ENCODE results near the gene CCDC150.

DNA sequence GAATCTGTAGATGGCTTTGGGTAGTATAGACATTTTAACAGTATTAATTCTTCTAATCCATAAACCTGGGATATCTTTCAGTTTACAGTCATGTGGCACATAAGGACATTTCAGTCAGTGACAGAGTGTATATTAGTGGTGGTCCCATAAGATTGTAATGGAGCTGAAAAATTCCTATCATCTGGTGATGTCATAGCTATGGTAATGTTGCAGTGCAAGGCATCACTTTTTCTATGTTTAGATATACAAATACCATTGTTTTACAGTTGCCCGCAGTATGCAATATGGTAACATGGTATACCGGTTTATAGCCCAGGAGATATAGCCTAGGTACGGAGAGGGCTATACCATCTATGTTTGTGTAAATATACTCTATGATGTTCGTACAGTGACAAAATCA is 9.7 kb downstream of the CCDC150 start:
- TF ChIP-seq, protein P1, sequence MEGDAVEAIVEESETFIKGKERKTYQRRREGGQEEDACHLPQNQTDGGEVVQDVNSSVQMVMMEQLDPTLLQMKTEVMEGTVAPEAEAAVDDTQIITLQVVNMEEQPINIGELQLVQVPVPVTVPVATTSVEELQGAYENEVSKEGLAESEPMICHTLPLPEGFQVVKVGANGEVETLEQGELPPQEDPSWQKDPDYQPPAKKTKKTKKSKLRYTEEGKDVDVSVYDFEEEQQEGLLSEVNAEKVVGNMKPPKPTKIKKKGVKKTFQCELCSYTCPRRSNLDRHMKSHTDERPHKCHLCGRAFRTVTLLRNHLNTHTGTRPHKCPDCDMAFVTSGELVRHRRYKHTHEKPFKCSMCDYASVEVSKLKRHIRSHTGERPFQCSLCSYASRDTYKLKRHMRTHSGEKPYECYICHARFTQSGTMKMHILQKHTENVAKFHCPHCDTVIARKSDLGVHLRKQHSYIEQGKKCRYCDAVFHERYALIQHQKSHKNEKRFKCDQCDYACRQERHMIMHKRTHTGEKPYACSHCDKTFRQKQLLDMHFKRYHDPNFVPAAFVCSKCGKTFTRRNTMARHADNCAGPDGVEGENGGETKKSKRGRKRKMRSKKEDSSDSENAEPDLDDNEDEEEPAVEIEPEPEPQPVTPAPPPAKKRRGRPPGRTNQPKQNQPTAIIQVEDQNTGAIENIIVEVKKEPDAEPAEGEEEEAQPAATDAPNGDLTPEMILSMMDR (conservative IDR thresholded peaks at IDR 0.05; ENCODE audit: low read depth, low read length): no peak
- no peak for TF ChIP-seq EZH2 (IDR thresholded peaks at IDR 0.05; ENCODE audit: low read length, unreplicated experiment)
